Measurements from ENCODE around the gene SERTAD2.
A peak's percentile ranks its signal among the peaks of the same experiment; 100 is the strongest.

The SERTAD2 gene

GRCh38 chr2:64649013-64649484, 4.7 kb downstream of the SERTAD2 start:
- no peak for DNase-seq (ENCODE audit: low read depth in 2 of 2)

- DNase-seq (ENCODE audit: low read depth in 2 of 2) = peak in 1 of 2 experiments; percentile 55
Observed at GRCh38 chr2:64646007-64646880, 7.5 kb downstream of the SERTAD2 start.

- DNase-seq (ENCODE audit: low read depth in 2 of 2) = peak in 1 of 2 experiments; percentile 54
Observed at GRCh38 chr2:64644458-64645382, 9.0 kb downstream of the SERTAD2 start.

- no peak for DNase-seq (ENCODE audit: low read depth in 2 of 2)
Observed at GRCh38 chr2:64643838-64644457, 9.8 kb downstream of the SERTAD2 start.

- no peak for DNase-seq (ENCODE audit: low read depth in 2 of 2)
Observed at GRCh38 chr2:64641599-64641998, 12.1 kb downstream of the SERTAD2 start.

GRCh38 chr2:64640153-64641044, 13.3 kb downstream of the SERTAD2 start:
- no peak for DNase-seq (ENCODE audit: low read depth in 2 of 2)

GRCh38 chr2:64639691-64640090, 14.0 kb downstream of the SERTAD2 start:
- DNase-seq (ENCODE audit: low read depth in 2 of 2) = no peak

- DNase-seq (ENCODE audit: low read depth in 2 of 2) = no peak
Observed at GRCh38 chr2:64638502-64639120, 15.1 kb downstream of the SERTAD2 start.

GRCh38 chr2:64637931-64638330, 15.8 kb downstream of the SERTAD2 start:
- DNase-seq (ENCODE audit: low read depth in 2 of 2) = no peak

- no peak for DNase-seq (ENCODE audit: low read depth in 2 of 2)
Observed at GRCh38 chr2:64637000-64637635, 16.6 kb downstream of the SERTAD2 start.

GRCh38 chr2:64635976-64636911, 17.5 kb downstream of the SERTAD2 start:
- no peak for DNase-seq (ENCODE audit: low read depth in 2 of 2)

GRCh38 chr2:64634345-64635267, 19.1 kb downstream of the SERTAD2 start:
- peak; percentile 63 to 64 for DNase-seq (ENCODE audit: low read depth in 2 of 2)

GRCh38 chr2:64632835-64633819, 20.6 kb downstream of the SERTAD2 start:
- DNase-seq (ENCODE audit: low read depth in 2 of 2) = peak; percentile 76 to 77

- no peak for DNase-seq (ENCODE audit: low read depth in 2 of 2)
Observed at GRCh38 chr2:64631771-64632170, 21.9 kb downstream of the SERTAD2 start.

- no peak for DNase-seq (ENCODE audit: low read depth in 2 of 2)
Observed at GRCh38 chr2:64630752-64631151, 23.0 kb downstream of the SERTAD2 start.

- DNase-seq (ENCODE audit: low read depth in 2 of 2) = no peak
Observed at GRCh38 chr2:64629875-64630274, 23.8 kb downstream of the SERTAD2 start.
